Keratinocyte (primary cell): Measurements from ENCODE around the gene MOG. TPM values are rescaled to one million over a fixed set of nuclear protein-coding genes. Genes with fewer than 3 reads are reported as not detected.
A peak's percentile ranks its signal among the peaks of the same experiment; 100 is the strongest.

Experiments
- DNase-seq: peaks from one replicate; pipeline ENCODE4 v3.0.0-alpha.2; 2011; ENCODE audit warnings: low read depth, missing footprints, low spot score
- FAIRE-seq: peaks from 2 replicates; lab custom pipeline; 2011; peaks lifted over from hg19 to GRCh38; lab: Jason Lieb, UNC
- H2AFZ ChIP-seq: 2 replicates; pipeline ENCODE4 v1.6.0; 2012; ENCODE audit warnings: low read length, control low read depth, inconsistent platforms; ENCODE audit not compliant: control insufficient read depth
- H3K27ac ChIP-seq: 2 replicates; pipeline ENCODE4 v1.5.1; 2011; ENCODE audit warnings: low read length; ENCODE audit not compliant: control insufficient read depth, insufficient read depth
- H3K27me3 ChIP-seq: 3 replicates; pipeline ENCODE4 v1.6.0; 2011; ENCODE audit warnings: low read length; ENCODE audit not compliant: control insufficient read depth, insufficient read depth; ENCODE audit errors: extremely low read depth
- H3K36me3 ChIP-seq, 2 experiments: 2 replicates in 1 of 2; 3 replicates in 1 of 2; pipeline ENCODE4 v1.5.1; 2011; ENCODE audit warnings: low read length in 2 of 2, mild to moderate bottlenecking in 1 of 2; ENCODE audit not compliant: control insufficient read depth in 2 of 2, insufficient read depth in 2 of 2; ENCODE audit errors: extremely low read depth in 1 of 2
- H3K4me1 ChIP-seq: 3 replicates; pipeline ENCODE4 v1.5.1; 2011; ENCODE audit warnings: low read length; ENCODE audit not compliant: control insufficient read depth, insufficient read depth; ENCODE audit errors: extremely low read depth
- H3K4me2 ChIP-seq: 3 replicates; pipeline ENCODE4 v1.6.0; 2011; ENCODE audit warnings: low read depth, low read length; ENCODE audit not compliant: control insufficient read depth, insufficient read depth; ENCODE audit errors: extremely low read depth
- H3K4me3 ChIP-seq, 3 experiments: fragments of 200-600 bp in 1 of 3; sonication (generic) in 1 of 3; 2 replicates in 2 of 3; 3 replicates in 1 of 3; pipeline ENCODE4 v1.5.1; 2011 to 2016; ENCODE audit warnings: low read length in 3 of 3, mild to moderate bottlenecking in 3 of 3, control low read depth in 2 of 3, inconsistent platforms in 1 of 3, low read depth in 1 of 3, mixed read lengths in 1 of 3, mixed run types in 1 of 3, moderate library complexity in 1 of 3; ENCODE audit not compliant: control insufficient read depth in 2 of 3, insufficient read depth in 2 of 3; ENCODE audit errors: extremely low read depth in 1 of 3
- H3K79me2 ChIP-seq: 2 replicates; pipeline ENCODE4 v1.6.0; 2012; ENCODE audit warnings: low read length; ENCODE audit not compliant: control insufficient read depth, insufficient read depth
- H3K9ac ChIP-seq: 3 replicates; pipeline ENCODE4 v1.6.0; 2011; ENCODE audit warnings: low read length; ENCODE audit not compliant: control insufficient read depth, insufficient read depth; ENCODE audit errors: extremely low read depth
- H3K9me1 ChIP-seq: 3 replicates; pipeline ENCODE4 v1.6.0; 2011; ENCODE audit warnings: low read length; ENCODE audit not compliant: control insufficient read depth, insufficient read depth; ENCODE audit errors: extremely low read depth
- H3K9me3 ChIP-seq: 2 replicates; pipeline ENCODE4 v1.5.1; 2012; ENCODE audit warnings: low read depth, low read length; ENCODE audit not compliant: control insufficient read depth
- H4K20me1 ChIP-seq: 3 replicates; pipeline ENCODE4 v1.6.0; 2011; ENCODE audit warnings: low read length; ENCODE audit not compliant: control insufficient read depth, insufficient read depth; ENCODE audit errors: extremely low read depth
- CTCF ChIP-seq, 3 experiments: IDR thresholded peaks in 1 of 3; conservative IDR thresholded peaks in 1 of 3; optimal IDR thresholded peaks in 1 of 3; 2 replicates in 2 of 3; 3 replicates in 1 of 3; pipeline versions ENCODE3 to v1.5.1; 2011; ENCODE audit warnings: low read length in 3 of 3, mild to moderate bottlenecking in 3 of 3, moderate library complexity in 2 of 3, control low read depth in 1 of 3, inconsistent platforms in 1 of 3; ENCODE audit not compliant: insufficient read depth in 2 of 3; ENCODE audit errors: extremely low read depth in 1 of 3
- EZH2 ChIP-seq: IDR thresholded peaks from one replicate; pipeline ENCODE4 v1.6.1; 2012; ENCODE audit warnings: inconsistent platforms, mild to moderate bottlenecking, low read length, moderate library complexity
- dilution Hi-C: fragments of 300-500 bp; cut with MboI; formaldehyde crosslinking; loops from one replicate; pipeline ENCODE4 v1.7.0; 2020; ENCODE audit warnings: low sequenced_read_pairs; ENCODE audit not compliant: extremely low pct_ligation_motif_present
- polyA plus RNA-seq, 5 experiments: library from polyadenylated mRNA; depleted of rRNA in 3 of 5; stranded (reverse) in 3 of 5; stranded (forward) in 1 of 5; unstranded in 1 of 5; fragments of >200 nt; gene quantifications; 1 replicate in 1 of 5; 2 replicates in 3 of 5; 3 replicates in 1 of 5; pipeline versions ENCODE4 v1.2.1 to v1.2.3, GENCODE V29; 2011 to 2012; ENCODE audit warnings: missing spikeins in 2 of 5, low read depth in 1 of 5, low replicate concordance in 1 of 5

MOG gene
- polyA plus RNA-seq, 1 donor (not counting 4 experiments of a cell fraction or from before 2014, with no cell fraction given) = not detected

GRCh38 chr6:29647927-29648642 lies 8.8 kb upstream of the MOG start:
- DNase-seq (no peak), FAIRE-seq (peak; percentile 68)
- H3K27ac ChIP-seq = no peak overlapping the region
- peaks cover 16% of the 10 kb centered on the region for H3K4me1 ChIP-seq
- dilution Hi-C loops = no loop called here
- no peaks in the 10 kb centered on the region for H3K36me3 ChIP-seq
- H2AFZ ChIP-seq = no peak overlapping the region
- no peaks in the 10 kb centered on the region for H3K79me2 ChIP-seq
- no peaks in the 10 kb centered on the region for H3K9me3 ChIP-seq
- H4K20me1 ChIP-seq = no peaks in the 10 kb centered on the region
- H3K27me3 ChIP-seq = no peaks in the 10 kb centered on the region
- H3K9me1 ChIP-seq = no peaks in the 10 kb centered on the region
- no peak overlapping the region for H3K4me3 ChIP-seq
- H3K9ac ChIP-seq = no peak overlapping the region
- TF ChIP-seq EZH2 = no peak
- TF ChIP-seq CTCF (optimal IDR thresholded peaks at IDR 0.05 in 1 of 3, IDR thresholded peaks at IDR 0.05 in 1 of 3, conservative IDR thresholded peaks at IDR 0.05 in 1 of 3; ENCODE audit: extremely low read depth in 1 of 3, insufficient read depth in 2 of 3, low read length in 3 of 3) = peak; percentile 67 to 92 (median 77)
- peak overlapping the region; percentile 32 for H3K4me2 ChIP-seq

GRCh38 chr6:29649701-29650673 lies 6.9 kb upstream of the MOG start:
- H4K20me1 ChIP-seq = no peaks in the 10 kb centered on the region
- peak overlapping the region; percentile 4 to 74 (median 52) for H3K4me3 ChIP-seq
- no peaks in the 10 kb centered on the region for H3K36me3 ChIP-seq
- peak overlapping the region; percentile 65 for H3K27ac ChIP-seq
- TF ChIP-seq EZH2 (no peak), CTCF (optimal IDR thresholded peaks at IDR 0.05 in 1 of 3, IDR thresholded peaks at IDR 0.05 in 1 of 3, conservative IDR thresholded peaks at IDR 0.05 in 1 of 3; ENCODE audit: extremely low read depth in 1 of 3, insufficient read depth in 2 of 3, low read length in 3 of 3) (peak; percentile 83 to 99 (median 87))
- H3K9me1 ChIP-seq = no peaks in the 10 kb centered on the region
- no peaks in the 10 kb centered on the region for H3K9me3 ChIP-seq
- H3K4me2 ChIP-seq = peak overlapping the region; percentile 84
- peaks cover 16% of the 10 kb centered on the region for H3K4me1 ChIP-seq
- H3K9ac ChIP-seq = peak overlapping the region; percentile 73
- no peaks in the 10 kb centered on the region for H3K27me3 ChIP-seq
- peak overlapping the region; percentile 85 for H2AFZ ChIP-seq
- dilution Hi-C loops = no loop called here
- no peaks in the 10 kb centered on the region for H3K79me2 ChIP-seq
- FAIRE-seq (peak; percentile 87), DNase-seq (peak; percentile 69)
